CD14-positive monocyte (primary cell): ENCODE measurements around the gene PIK3C2B. TPM values are rescaled to one million over a fixed set of nuclear protein-coding genes. Genes with fewer than 3 reads are reported as not detected.
A peak's percentile ranks its signal among the peaks of the same experiment; 100 is the strongest.

ENCODE experiments used
- DNase-seq, 3 donors: peaks; one replicate each; pipeline ENCODE4 v3.0.0-alpha.2; 2011 to 2022
- H2AFZ ChIP-seq: 2 replicates; pipeline ENCODE4 v1.6.0; 2012; ENCODE audit warnings: mild to moderate bottlenecking, low read depth, low read length, inconsistent platforms; ENCODE audit not compliant: insufficient read depth, poor library complexity, severe bottlenecking
- H3K27ac ChIP-seq, 2 donors: 1 replicate in 1 of 2; 2 replicates in 1 of 2; pipeline ENCODE4 v1.5.1; 2012 to 2013; ENCODE audit warnings: low read length in 2 of 2, control low read depth in 1 of 2, inconsistent platforms in 1 of 2, low read depth in 1 of 2, mild to moderate bottlenecking in 1 of 2
- H3K27me3 ChIP-seq, 2 donors: one replicate each; pipeline versions ENCODE4 v1.6.0 to v1.6.1; 2011 to 2013; ENCODE audit warnings: low read length in 2 of 2; ENCODE audit not compliant: control insufficient read depth in 2 of 2, insufficient read depth in 2 of 2
- H3K36me3 ChIP-seq, 2 donors: replicated peaks in 1 of 2; 1 replicate in 1 of 2; 2 replicates in 1 of 2; pipeline versions ENCODE4 v1.5.1 to v1.6.1; 2012 to 2013; ENCODE audit warnings: low read length in 2 of 2, control low read depth in 1 of 2, inconsistent platforms in 1 of 2, mild to moderate bottlenecking in 1 of 2; ENCODE audit not compliant: insufficient read depth in 2 of 2, control insufficient read depth in 1 of 2
- H3K4me1 ChIP-seq, 2 donors: 1 replicate in 1 of 2; 2 replicates in 1 of 2; pipeline versions ENCODE4 v1.5.1 to v1.6.1; 2012 to 2013; ENCODE audit warnings: low read length in 2 of 2, control low read depth in 1 of 2, inconsistent platforms in 1 of 2, mild to moderate bottlenecking in 1 of 2, moderate library complexity in 1 of 2; ENCODE audit not compliant: insufficient read depth in 2 of 2, control insufficient read depth in 1 of 2
- H3K4me2 ChIP-seq: replicated peaks from 2 replicates; pipeline ENCODE3; 2012; ENCODE audit warnings: low read length, moderate library complexity, mild to moderate bottlenecking; ENCODE audit not compliant: poor library complexity, severe bottlenecking; ENCODE audit errors: extremely low read depth
- H3K4me3 ChIP-seq, 3 experiments: fragments of 200-600 bp in 1 of 3; sonication (generic) in 1 of 3; replicated peaks in 1 of 3; 1 replicate in 2 of 3; 2 replicates in 1 of 3; pipeline ENCODE4 v1.5.1; 2011 to 2013; ENCODE audit warnings: low read length in 3 of 3, mild to moderate bottlenecking in 3 of 3, control low read depth in 2 of 3, low read depth in 2 of 3, inconsistent platforms in 1 of 3, moderate library complexity in 1 of 3
- H3K79me2 ChIP-seq: 2 replicates; pipeline ENCODE4 v1.6.0; 2012; ENCODE audit warnings: mild to moderate bottlenecking, control low read depth, inconsistent platforms, low read length, moderate library complexity; ENCODE audit not compliant: insufficient read depth
- H3K9ac ChIP-seq: 2 replicates; pipeline ENCODE4 v1.6.0; 2017; ENCODE audit warnings: low read length, mild to moderate bottlenecking; ENCODE audit not compliant: insufficient read depth, poor library complexity, severe bottlenecking
- H3K9me3 ChIP-seq, 2 donors: replicated peaks in 1 of 2; 1 replicate in 1 of 2; 2 replicates in 1 of 2; pipeline versions ENCODE4 v1.5.1 to v1.6.1; 2012 to 2013; ENCODE audit warnings: low read length in 2 of 2, control low read depth in 1 of 2; ENCODE audit not compliant: control insufficient read depth in 1 of 2, insufficient read depth in 1 of 2
- H4K20me1 ChIP-seq: 2 replicates; pipeline ENCODE4 v1.6.0; 2012; ENCODE audit warnings: mild to moderate bottlenecking, low read length, control low read depth, moderate library complexity; ENCODE audit not compliant: insufficient read depth
- H3K27ac Mint-ChIP-seq, 7 donors: one replicate each; pipeline ENCODE4 v1.8.0; 2020; ENCODE audit warnings: mild to moderate bottlenecking in 7 of 7, mixed read lengths in 7 of 7, moderate library complexity in 6 of 7, inconsistent platforms in 2 of 7
- H3K27me3 Mint-ChIP-seq, 3 donors: one replicate each; pipeline ENCODE4 v1.8.0; 2021 to 2022; ENCODE audit warnings: low read depth in 3 of 3, mild to moderate bottlenecking in 3 of 3, mixed read lengths in 3 of 3, moderate library complexity in 3 of 3, inconsistent platforms in 1 of 3
- H3K36me3 Mint-ChIP-seq, 2 donors: one replicate each; pipeline ENCODE4 v1.8.0; 2020; ENCODE audit warnings: mixed read lengths in 2 of 2, inconsistent platforms in 1 of 2, mild to moderate bottlenecking in 1 of 2
- H3K4me1 Mint-ChIP-seq: one replicate; pipeline ENCODE4 v1.8.0; 2020; ENCODE audit warnings: mild to moderate bottlenecking, mixed read lengths
- H3K4me3 Mint-ChIP-seq, 2 donors: one replicate each; pipeline ENCODE4 v1.8.0; 2020; ENCODE audit warnings: mild to moderate bottlenecking in 2 of 2, mixed read lengths in 2 of 2, moderate library complexity in 1 of 2
- H3K9me3 Mint-ChIP-seq, 7 donors: one replicate each; pipeline ENCODE4 v1.8.0; 2020 to 2022; ENCODE audit warnings: mixed read lengths in 7 of 7, mild to moderate bottlenecking in 6 of 7, moderate library complexity in 6 of 7, inconsistent platforms in 2 of 7
- WGBS: methylation state at CpG from one replicate; pipeline ENCODE4 v1.1.5; 2013; ENCODE audit warnings: missing lambda C conversion rate; ENCODE audit not compliant: insufficient coverage; 5-methylcytosine and 5-hydroxymethylcytosine counted together
- intact Hi-C, 2 donors: fragments of 100-400 bp; cut with micrococcal nuclease; formaldehyde crosslinking; loops; one replicate each; pipeline versions ENCODE4 v1.15.0 to v1.15.1; 2023
- polyA plus RNA-seq, 3 donors: library from polyadenylated mRNA; depleted of rRNA in 1 of 3; unstranded in 2 of 3; stranded (reverse) in 1 of 3; fragments of 300-500 nt in 2 of 3; fragments of >200 nt in 1 of 3; fragmentation: Illumina TruSeq in 2 of 3; gene quantifications; 1 replicate in 2 of 3; 2 replicates in 1 of 3; pipeline ENCODE4 v1.2.3, GENCODE V29; 2012 to 2021
- TF ChIP-seq, protein P1 (sequence below): fragments of 200-600 bp; IDR thresholded peaks from one replicate; pipeline ENCODE4 v1.8.0; 2022; ENCODE audit warnings: antibody characterized with exemption, mild to moderate bottlenecking

The PIK3C2B gene
- polyA plus RNA-seq, 3 donors = 0.04 to 1.4 TPM; not detected in 1

- H3K79me2 ChIP-seq = peaks cover 51% of the 10 kb centered on the region
- peak; percentile 97 to 98 (median 97) for DNase-seq
- peaks cover 72 to 88% of the 10 kb centered on the region in 2 donors for H3K4me1 ChIP-seq
- intact Hi-C loops = loop anchor here in 1 of 2 donors (5.0 kb wide), 1 partner anchor 104 kb away; the partner anchor contains the start of gene PPP1R15B
- H3K36me3 Mint-ChIP-seq = peaks cover 18 to 21% of the 10 kb centered on the region in 2 donors
- H3K27me3 Mint-ChIP-seq = no peaks in the 10 kb centered on the region
- H3K27ac Mint-ChIP-seq = no peak within 1 kb of the TSS
- H2AFZ ChIP-seq = peak within 1 kb of the TSS; percentile 61
- peaks cover 5 to 19% of the 10 kb centered on the region in 2 donors for H3K36me3 ChIP-seq
- H3K4me1 Mint-ChIP-seq = peaks cover 73% of the 10 kb centered on the region
- H3K9me3 Mint-ChIP-seq = no peaks in the 10 kb centered on the region
- TF ChIP-seq, protein P1, sequence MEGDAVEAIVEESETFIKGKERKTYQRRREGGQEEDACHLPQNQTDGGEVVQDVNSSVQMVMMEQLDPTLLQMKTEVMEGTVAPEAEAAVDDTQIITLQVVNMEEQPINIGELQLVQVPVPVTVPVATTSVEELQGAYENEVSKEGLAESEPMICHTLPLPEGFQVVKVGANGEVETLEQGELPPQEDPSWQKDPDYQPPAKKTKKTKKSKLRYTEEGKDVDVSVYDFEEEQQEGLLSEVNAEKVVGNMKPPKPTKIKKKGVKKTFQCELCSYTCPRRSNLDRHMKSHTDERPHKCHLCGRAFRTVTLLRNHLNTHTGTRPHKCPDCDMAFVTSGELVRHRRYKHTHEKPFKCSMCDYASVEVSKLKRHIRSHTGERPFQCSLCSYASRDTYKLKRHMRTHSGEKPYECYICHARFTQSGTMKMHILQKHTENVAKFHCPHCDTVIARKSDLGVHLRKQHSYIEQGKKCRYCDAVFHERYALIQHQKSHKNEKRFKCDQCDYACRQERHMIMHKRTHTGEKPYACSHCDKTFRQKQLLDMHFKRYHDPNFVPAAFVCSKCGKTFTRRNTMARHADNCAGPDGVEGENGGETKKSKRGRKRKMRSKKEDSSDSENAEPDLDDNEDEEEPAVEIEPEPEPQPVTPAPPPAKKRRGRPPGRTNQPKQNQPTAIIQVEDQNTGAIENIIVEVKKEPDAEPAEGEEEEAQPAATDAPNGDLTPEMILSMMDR = no peak
- no peaks in the 10 kb centered on the region for H3K27me3 ChIP-seq
- peak within 1 kb of the TSS; percentile 95 for H3K9ac ChIP-seq
- 0% methylated on average over 30 of the region's 43 CpGs for WGBS
- no peak within 1 kb of the TSS for H3K4me3 Mint-ChIP-seq
- peak within 1 kb of the TSS; percentile 86 to 99 for H3K27ac ChIP-seq
- H3K9me3 ChIP-seq = no peaks in the 10 kb centered on the region
- H3K4me3 ChIP-seq = peak within 1 kb of the TSS; percentile 75 to 94 (median 91)
- peaks cover 24% of the 10 kb centered on the region for H4K20me1 ChIP-seq
- H3K4me2 ChIP-seq = peak within 1 kb of the TSS; percentile 71
Observed at GRCh38 chr1:204516180-204516879, 21.7 kb upstream of the PIK3C2B start, which contains the start of gene MDM4. TSS of gene MDM4 (plus strand) at chr1:204516406. CDS start at chr1:204525519, 9,113 bp downstream.

DNA sequence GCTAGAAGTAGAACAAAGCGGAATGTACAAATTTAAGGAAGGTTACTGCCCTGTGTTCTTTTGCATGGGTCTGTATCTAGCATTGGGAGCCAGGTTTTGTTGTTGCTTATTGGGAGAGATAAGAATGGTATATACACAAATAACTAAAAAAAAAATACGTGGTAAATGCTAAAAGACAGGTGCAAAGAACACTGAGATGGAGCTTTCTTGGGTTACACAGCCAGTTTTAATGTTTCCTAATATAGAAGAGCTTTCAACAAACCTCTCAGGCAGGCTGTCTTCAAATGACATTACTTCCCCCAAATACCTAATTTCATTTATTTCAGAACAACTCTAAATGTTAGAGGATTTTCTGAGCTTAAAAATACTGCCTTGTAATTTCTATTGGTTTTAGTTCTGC lies 20.2 kb upstream of the PIK3C2B start:
- intact Hi-C loops = loop anchor here in 1 of 2 donors (5.0 kb wide), 1 partner anchor 103 kb away; the partner anchor contains the start of gene PPP1R15B
- peak overlapping the region in 1 of 2 donors; percentile 33 for H3K27ac ChIP-seq

More for the DNA sequence above, 20.2 kb upstream of the PIK3C2B start:
- Histone ChIP-seq H2AFZ (no peak overlapping the region), H3K4me3 (peak overlapping the region in 1 of 3 experiments; percentile 8), H3K4me2 (no peak overlapping the region), H3K4me1 (peaks cover 67 to 76% of the 10 kb centered on the region in 2 donors), H3K36me3 (peaks cover 5 to 19% of the 10 kb centered on the region in 2 donors), H3K79me2 (peaks cover 36% of the 10 kb centered on the region), H4K20me1 (peaks cover 10% of the 10 kb centered on the region), H3K9ac (no peak overlapping the region), H3K9me3 (no peaks in the 10 kb centered on the region), H3K27me3 (no peaks in the 10 kb centered on the region)
- Mint-ChIP-seq H3K4me3 (no peak overlapping the region), H3K4me1 (peaks cover 67% of the 10 kb centered on the region), H3K27me3 (peaks cover 0 to 2% (median 0%) of the 10 kb centered on the region in 3 donors), H3K27ac (no peak overlapping the region), H3K36me3 (peaks cover 16 to 19% of the 10 kb centered on the region in 2 donors), H3K9me3 (peaks cover 0 to 4% (median 2%) of the 10 kb centered on the region in 7 donors)
- DNase-seq = no peak
- TF ChIP-seq, protein P1 = no peak
- WGBS = 100% methylated on average over 1 of the region's 2 CpGs
